Measurements from ENCODE around the gene DGKQ. TPM values are rescaled to one million over a fixed set of nuclear protein-coding genes. Genes with fewer than 3 reads are reported as not detected.
"Not testable (repeated sequence)": the region's sequence is repeated elsewhere in the genome, so short reads cannot be mapped to it uniquely, and the experiment has no call there.

DGKQ gene
- total RNA-seq, 1 donor from 2014 or later, result 4.8 TPM

DNA sequence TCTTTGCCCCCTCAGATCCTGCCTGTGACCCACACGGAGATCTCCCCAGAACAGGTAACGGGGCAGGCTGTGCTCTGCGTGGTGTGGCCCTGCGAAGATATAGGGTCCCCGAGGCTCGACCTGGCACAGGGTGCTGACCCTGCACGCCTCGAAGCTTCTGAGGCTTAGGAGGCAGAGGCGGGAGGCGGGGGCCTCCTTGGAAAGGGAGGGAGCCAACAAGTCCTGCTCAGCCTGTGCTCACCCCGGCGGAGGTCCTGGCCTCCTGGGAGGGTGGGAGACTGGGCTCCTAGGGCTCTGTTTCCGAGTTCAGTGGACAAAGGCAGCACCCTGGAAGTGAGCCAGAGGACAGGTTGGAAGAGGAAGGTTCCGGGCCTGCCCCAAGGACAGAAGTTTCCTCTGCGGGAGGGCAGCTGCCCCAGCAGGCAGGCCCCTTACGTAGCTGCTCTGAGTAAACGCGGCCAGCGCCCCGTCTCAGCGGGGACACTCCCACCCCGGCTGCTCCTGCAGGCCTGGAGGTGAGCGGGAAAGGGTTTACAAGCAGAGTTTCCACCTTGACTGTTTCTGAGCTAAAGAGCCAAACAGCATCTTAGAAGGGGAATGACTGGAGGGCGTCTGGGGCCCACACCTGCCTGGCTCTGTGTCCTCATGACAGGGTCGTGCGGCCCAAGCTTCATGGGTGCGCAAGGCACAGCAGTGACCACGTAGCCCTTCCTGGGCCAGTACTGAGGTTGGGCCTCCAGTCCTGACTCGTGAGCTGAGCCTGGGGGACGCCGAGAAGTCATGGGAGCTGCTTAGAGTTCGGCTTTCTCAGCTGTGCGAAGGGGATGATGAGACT is 25.1 kb downstream of the DGKQ start:
- DNase-seq, result no peak

DNA sequence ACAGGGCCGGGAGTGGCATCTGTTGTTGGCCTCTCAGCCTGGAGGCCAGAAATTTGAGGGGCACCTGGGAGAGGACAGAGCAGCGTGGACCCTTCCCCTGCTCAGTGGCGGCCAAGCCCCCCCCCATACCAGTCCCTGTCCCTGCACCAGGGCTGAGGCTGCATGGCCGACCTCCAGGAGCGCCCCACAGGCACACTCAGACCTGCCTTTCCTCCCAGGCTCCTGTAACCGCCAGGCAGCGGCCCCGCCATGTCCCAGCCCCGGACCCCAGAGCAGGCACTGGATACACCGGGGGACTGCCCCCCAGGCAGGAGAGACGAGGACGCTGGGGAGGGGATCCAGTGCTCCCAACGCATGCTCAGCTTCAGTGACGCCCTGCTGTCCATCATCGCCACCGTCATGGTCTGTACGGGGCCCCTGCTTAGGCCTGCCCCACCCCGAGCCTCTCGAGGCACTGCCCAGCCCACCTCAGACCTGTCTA is 25.8 kb downstream of the DGKQ start:
- no peak for DNase-seq

DNA sequence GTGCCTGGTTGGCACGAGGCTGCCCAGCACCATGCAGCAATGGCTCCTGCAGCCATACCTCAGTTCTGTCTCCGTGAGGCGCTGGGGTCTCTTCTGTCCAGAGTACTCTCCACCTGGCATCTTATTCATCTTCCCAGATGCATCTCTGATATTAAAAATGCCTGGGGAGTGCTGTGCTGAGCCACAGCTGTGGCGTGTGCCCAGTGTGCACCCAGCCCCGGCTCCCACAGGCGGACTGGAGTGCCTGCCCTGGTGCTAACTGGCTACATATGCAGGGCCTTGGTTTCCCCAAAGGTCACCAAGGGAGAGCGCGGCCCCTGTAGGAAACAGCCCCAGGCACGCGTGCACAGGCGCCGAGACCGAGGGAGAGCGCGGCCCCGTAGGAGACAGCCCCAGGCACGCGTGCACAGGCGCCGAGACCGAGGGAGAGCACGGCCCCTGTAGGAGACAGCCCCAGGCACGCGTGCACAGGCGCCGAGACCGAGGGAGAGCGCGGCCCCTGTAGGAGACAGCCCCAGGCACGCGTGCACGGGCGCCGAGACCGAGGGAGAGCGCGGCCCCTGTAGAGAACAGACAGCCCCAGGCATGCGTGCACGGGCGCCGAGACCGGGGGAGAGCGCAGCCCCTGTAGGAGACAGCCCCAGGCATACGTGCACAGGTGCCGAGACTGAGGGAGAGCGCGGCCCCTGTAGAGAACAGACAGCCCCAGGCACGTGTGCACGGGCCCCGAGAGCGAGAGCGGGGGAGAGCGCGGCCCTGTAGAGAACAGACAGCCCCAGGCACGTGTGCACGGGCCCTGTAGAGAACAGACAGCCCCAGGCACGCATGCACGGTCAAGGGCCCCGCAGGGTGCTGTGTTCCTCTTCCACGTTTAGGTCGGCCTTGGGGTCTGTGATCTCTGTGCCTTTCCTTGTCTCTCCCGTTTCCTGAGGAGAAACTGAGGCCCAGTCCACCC is 26.6 kb downstream of the DGKQ start:
- DNase-seq, result no peak

DNA sequence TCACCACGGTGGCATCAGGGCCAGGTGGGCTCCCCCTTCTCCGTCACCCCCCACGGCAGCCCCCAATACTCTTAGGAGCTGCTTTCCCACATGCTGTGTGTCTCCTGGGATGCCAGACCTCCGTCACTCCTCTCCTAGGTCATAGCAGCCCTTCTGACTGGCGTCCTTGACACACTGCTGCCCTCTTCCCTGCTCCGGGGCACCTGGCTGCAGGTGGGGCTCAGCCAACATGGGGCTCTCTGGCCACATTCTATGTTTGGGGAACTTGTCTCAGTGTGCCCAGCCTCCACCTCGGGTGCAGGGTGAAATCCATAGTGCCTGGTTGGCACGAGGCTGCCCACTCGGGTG is 27.3 kb downstream of the DGKQ start:
- DNase-seq, result no peak

DNA sequence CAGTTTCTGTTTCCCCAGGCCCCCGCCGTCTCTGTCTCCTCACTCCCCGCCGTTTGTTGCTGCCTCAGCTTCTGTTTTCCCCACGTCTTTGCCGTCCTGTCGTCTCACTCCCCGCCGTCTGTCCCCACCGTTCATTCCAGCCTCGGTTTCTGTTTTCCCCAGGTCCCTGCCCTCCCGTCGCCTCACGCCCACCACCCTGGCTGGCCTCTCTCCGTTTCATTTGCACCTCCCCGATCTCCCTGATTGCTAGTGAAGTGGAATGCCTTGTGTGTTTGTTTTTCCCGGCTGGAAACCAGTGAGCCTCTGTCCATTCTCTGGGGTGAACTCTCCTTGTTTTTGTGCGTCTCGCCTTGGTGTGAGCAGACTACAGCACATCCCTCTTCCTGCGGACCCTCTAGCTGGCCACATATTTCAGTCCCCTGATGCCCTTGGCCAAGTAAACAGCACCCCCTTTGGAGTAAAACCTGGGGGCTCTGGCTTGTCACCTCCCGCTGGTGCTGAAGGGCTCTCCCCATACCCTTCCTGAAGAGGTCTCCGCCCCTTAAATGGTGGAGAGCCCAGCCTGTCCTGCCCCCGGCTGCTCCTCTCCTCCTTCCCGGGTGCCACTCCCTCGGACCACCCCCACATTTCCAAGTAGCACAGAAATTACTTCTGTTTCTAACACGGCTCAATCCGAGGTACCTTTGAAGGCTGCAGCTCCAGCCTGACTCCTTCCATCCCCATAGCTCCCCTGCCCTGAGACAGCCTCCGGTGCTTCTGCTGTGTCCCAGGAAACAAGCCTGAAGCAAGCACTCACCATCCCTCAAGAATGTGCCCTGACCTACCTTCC is 27.9 kb downstream of the DGKQ start:
- DNase-seq, result no peak

DNA sequence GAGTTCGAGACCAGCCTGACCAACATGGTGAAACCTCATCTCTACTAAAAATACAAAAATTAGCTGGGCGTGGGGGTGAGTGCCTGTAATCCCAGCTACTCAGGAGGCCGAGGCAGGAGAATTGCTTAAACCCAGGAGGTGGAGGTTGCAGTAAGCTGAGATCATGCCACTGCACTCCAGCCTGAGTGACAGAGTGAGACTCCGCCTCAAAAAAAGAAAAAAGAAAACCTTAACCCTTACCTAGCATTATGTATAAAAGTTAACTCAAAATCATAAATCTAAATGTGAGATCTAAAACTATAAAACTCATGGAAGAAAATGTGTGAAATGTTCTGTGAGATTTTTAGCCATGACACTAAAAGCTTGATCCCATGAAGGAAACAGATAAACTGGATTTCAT is 33.9 kb downstream of the DGKQ start:
- not testable (repeated sequence) for DNase-seq

DNA sequence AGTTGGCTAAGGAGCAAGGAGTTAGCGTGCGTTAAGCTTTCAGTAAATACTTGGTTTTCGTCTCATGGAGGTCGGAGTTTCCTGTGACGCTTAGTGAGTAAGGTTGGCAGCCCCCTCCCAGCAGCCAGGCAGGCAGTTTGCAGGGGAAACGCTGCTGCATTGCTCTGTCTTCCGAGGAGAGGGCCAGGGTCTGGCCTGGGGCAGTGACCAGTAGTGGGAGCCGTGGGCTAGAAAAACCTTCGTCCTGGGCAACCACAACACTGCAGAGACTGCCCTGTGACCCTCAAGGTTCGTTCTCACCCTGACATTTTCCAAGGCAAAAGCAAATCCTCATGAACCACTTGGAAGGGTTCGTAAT is 40.7 kb downstream of the DGKQ start:
- no peak for DNase-seq

DNA sequence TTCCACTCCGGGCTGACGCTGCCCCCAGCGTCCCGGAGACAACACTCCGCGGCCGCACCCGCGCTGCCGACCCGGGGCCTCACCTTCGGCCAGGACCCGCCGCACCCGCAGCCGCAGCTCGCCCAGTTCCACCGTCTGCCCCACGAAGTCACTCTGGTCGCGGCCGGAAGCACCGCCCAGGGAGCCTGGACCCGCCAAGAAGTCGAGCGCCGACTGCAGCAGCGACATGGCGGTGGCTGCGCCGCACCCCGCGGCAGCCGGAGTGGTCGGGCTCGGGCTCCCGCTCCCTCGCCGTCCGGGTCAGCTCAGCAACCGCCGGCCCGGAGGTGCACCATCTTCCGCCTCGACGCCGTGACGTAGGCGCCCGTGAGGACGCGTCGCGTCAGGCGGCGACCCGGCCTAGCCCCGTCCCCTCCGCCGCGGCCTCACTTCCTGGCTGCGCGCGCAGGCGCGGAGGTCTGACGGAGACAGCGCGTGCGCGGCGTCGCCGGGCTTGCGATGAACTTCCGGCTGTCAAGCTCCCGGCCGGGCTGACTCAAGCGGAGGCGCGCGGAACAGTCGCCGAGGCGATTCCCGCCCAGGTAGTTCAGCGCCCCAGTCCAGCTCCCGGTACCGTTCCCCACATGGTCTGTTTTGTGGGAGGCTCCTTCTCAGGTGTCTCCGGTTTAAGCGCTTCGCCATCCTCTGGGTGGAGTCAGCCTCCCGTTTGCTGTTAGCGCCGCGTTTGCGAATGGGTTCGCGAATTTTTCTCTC is 41.2 kb downstream of the DGKQ start, which contains the start of the genes GAK and TMEM175:
Gene GAK (minus strand): TSS at position 357 of the 753 bp plus-strand sequence. CDS start 129 bp downstream, at position 228.
Gene TMEM175 (plus strand): TSS at position 501 of the 753 bp plus-strand sequence. CDS start 15,280 bp downstream, outside the sequence.
- DNase-seq, result peak; percentile 92

DNA sequence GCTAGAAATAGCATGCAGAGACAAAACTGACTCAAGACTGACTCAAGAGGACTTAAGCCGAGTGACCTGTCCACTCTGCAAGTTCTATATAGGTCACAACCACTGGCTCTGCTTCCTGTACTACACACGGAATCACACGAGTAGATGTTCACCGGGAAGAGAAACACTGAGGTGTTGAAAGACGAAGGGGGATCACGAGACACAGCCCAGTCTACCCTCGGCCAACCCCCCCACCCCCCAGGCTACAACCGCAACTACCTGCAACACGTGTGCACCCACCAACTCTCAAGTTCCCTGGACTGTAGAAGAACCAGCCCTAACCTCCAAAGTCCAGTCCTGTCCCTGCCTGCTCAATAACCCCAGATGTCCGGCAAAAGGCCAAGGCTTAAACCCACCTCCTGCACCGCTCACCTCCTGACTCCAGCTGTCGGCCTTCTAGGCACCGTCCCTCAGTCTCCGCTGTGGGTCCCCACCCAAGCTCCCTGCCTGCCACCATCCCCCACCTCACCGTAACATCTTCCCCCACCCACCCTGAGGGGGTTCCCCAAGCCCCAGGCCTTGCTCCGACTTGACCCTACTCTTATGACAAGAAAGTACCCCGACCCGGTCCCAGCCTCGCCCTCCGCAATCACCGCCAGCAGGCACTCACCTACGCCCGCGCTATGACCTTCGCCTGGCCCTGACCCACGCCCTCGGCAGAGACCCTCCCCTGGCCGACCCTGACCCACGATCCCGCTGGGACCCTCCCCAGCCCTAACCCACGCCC is 42.0 kb downstream of the DGKQ start:
- no peak for DNase-seq

DNA sequence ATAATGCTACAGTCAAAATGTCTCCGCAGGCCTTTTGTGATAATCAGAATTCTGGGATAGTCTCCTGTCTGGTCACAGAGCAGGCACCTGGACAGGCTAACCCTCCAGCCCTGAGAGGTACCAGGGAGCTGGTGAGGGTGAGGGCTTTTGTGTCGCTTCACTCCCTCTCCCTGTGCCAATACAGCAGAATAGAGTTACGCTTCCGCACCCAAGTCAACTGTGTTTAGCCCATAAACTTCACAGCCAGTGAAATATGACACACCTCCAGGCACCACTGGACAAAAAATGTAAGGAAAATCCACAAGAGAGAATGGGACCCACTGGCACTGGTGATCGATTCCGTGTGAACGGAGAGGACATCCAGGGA is 42.6 kb downstream of the DGKQ start:
- DNase-seq, result no peak

DNA sequence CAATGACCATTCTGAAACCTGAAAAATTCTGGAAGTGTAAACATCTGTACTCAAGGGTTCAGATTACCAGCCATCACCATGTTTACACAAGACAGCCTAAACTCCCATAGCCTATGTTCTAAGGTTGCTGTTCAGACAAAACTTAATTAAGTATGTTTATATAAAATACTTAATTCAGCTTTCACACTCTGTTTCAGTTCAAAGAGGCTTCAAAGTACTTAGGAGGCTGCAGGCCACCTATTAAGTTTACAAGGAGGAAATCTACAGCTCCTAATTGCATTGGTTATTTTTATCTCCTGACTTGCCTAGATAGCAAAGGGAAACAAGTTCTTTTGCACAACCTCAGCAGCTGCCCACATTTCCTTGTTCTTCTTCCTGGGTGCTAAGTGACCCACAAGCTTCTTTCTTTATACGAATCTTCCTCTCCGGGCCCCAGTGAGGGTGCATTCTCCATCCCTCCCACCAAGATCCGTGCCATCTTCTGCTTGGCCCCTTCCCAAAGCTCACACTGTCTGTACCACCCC is 43.3 kb downstream of the DGKQ start:
- DNase-seq, result no peak

DNA sequence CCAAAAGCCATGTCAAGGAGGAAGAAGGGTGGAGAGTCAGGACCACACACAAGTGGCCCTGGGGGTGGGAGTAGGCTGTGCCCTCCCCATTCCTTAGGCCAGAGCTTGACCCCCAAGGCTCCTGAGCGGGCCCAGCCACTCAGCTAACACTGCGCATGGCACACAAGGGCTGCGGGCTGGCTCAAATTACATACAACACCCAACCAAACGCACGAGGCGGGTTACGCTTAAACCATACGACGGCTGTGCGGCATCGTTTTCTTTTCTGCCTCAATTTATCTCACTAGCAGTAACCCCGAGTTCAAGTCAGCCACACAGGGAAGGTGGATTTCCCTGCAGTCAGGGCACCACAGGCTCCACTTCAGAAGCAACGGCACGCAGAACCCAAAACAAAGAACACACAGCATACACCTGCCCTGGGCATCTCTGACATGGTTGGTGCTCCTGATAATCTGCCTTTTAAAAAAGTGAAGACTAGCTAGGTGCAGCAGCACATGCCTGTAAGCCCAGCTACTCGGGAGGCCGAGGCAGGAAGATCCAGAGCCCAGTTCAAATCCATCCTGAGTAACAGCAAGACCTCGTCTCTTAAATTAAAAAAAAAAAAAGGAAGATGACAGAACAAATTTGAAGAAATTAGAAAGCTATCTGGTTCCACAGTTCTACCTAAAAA is 44.1 kb downstream of the DGKQ start:
- DNase-seq, result no peak

DNA sequence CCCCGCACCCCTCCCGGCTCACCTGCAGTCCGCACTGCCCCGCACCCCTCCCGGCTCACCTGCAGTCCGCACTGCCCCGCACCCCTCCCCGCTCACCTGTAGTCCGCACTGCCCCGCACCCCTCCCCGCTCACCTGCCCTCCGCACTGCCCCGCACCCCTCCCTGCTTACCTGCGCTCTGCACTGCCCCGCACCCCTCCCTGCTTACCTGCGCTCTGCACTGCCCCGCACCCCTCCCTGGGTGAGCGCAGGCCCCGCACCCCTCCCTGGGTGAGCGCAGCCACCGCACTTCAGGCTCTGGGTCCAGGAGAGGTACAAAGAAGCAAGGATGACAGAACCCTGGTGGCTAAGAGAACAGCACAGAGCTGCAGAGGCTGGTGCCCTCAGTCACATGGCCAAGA is 45.8 kb downstream of the DGKQ start:
- not testable (repeated sequence) for DNase-seq

DNA sequence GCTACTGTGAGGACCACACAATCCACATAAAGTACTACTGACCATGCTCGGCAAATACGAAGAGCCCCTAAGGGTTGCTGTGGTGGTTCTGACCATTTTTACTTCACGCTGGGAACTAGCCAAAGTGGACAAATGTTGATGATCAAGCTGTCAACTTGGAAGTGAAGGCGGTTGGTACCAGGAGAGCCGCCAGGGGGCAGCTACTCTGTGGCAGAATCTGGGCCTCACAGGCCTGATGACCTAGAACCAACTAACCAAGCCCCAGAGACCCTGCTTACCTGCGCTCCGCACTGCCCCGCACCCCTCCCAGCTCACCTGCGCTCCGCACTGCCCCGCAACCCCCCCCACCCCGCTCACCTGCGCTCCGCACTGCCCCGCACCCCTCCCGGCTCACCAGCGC is 46.8 kb downstream of the DGKQ start:
- DNase-seq, result no peak

DNA sequence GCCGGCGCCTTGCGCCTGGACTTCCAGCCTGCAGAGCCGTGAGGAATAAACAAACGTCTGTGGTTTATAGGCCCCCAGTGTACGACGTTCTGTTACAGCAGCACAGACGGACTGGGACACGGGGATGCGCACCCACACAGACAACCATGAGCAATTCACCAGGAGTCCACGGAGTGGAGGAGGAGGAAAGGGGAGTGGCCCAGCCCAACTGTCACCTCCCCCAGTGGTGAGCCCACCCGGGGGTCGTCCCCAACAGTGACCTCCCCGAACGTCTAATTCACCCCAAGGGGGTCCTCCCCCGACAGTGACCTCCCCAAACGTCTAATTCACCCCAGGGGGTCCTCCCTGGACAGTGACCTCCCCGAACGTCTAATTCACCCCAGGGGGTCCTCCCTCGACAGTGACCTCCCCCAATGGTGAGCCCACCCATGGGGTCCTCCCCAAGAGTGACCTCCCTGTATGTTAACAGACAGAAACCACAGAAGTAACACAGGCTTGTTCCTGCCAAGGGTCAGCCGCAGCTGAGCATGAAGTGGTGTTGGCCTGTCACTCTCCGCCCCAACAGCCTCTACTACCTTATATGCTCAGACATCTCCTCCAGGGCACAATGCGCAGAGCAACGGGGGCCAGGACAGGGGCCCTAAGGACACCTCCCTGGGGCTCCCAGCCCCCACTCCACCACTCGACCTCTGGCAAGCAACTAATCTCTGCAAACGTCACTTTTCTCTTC is 47.4 kb downstream of the DGKQ start:
- DNase-seq, result no peak

DNA sequence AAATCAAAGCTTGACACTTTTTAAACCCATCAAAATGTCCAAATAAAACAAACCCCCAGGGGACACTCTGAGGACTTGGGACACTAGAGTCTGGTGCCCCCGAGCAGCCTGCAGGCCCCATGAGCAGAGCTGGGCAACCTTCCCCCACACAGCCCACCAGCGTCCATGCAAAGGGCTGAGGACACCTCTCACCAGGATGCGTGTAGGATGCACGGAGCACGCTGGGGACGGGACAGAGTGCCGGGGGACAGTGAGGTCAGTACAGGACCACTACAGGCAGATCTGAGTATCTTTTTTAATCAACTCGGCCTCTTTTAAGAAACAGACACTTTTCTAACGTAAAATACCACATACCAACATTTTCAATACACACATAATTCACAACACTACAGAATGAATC is 48.2 kb downstream of the DGKQ start:
- DNase-seq, result no peak

DNA sequence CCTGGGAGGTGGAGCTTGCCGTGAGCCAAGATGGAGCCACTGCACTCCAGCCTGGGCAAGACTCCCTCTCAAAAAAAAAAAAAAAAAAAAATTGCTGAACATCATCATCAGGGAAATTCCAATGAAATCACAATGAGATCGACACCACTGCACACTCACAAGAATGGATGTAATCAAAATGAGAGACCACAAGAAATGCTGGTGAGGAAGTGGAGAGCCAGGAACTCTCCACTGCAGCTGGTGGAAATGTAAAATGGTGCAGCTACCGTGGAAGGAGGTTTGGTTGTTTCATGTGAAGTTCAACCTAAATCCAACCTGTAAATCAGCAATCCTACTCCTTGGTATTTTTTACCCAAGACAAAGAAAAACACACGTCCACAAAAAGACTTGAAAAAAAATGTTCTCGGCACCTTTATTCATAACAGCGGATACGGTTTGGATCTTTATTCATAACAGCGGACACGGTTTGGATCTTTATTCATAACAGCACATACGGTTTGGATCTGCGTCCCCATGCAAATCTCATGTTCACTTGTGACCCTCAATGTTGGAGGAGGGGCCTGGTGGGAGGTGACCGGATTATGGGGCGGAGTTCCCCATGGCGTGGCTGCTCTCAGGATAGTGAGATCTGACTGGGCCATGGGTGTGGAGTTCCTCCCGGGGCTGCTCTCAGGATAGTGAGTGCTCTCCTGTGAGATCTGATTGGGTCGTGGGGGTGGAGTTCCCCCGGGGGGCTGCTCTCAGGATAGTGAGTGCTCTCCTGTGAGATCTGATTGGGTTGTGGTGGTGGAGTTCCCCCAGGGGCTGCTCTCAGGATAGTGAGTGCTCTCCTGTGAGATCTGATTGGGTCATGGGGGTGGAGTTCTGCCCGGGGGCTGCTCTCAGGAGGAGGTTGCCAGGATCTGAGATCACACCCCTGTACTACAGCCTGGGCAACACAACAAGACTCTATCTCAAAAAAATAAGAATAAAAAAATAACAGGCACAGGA is 49.0 kb downstream of the DGKQ start:
- DNase-seq, result no peak

DNA sequence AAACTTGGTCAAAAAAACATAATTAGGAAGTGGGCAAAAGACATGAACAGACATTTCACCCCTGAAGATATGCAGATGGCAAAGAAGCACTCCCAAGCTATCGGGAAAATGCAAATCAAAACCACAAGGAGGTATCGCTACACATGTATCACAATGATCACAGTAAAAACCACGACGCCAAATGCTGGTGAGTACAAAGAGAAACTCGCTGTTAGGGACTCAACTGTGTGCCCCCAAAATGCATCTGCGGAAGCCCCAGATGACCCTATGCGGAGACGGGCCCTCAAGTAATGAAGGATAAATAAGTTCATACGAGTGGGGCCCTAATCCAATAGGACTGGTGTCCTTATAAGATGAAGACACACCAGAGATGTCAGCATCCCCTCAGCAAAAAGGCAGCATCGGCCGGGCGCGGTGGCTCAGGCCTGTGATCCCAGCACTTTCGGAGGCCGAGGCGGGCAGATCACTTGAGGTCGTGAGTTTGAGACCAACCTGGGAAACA is 51.5 kb downstream of the DGKQ start:
- no peak for DNase-seq

All from skin of body (tissue), 2 donors.